HG02623 (cell line): ENCODE results near the gene SORCS2.

Experiments used
- ATAC-seq: cut with Tn5 transposase; IDR thresholded peaks from one replicate; pipeline ENCODE4 v1.9.1; 2021; ENCODE audit warnings: moderate library complexity; ENCODE audit not compliant: unreplicated experiment

Gene SORCS2

DNA sequence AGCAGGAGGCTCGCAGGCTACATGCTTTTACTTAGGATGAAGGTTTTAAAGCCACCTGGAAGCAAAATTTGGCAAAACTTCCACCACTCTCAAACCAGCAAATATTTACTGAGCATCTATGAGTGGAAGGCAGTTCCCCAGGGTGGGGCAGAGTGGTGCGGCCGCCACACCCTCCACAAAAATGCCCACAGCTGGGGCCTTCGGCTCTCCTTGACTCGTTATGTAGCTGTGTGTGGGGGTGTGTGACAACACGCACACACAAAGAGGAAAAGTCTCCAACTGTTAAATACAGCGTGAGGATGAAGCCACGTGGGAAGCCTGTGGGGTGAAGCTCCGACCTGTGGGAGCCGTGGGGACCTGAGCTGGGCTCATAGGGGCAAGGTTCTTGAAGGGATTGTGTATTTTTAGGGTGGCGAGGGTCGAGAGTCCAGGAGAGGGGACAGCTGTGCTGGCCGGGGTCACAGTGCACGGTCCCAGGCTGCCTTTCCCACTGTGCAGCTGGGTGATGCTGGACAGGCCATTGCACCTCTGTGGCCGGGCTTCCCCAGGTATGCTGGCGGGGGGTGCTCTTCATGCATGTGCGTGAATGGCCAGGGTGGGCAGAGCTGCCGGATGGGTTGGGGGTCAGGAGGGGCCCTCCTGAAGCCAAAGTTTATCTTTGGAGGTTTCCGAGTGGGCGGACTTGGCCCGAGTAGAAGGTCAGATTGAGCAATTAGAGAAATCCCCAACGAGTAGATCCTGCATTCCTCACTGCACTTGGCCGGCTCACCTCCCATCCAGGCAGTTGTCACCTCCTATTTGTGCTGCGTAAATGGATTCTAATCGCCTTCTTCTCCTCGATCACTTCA, 25.4 kb downstream of the SORCS2 start:
- ATAC-seq, result no peak

DNA sequence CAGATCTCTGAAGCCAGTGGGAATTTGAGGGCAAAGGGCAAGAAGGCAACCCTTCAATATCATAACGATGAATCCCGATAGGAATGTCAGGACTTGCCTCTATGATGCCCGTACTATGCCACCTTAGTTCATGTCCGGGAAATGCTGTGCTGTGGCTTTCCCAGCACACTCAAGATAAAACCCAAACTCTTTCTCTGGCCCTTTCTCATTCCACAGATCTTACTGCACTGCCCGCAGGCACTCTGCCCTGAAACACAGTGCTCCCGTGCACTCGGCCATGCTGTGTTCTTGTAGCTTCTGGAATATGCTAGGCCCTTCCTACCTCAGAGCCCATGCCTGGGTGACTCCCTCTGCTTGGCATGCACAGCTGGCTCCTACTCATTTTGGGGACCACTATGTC, 26.3 kb downstream of the SORCS2 start:
- no peak for ATAC-seq

DNA sequence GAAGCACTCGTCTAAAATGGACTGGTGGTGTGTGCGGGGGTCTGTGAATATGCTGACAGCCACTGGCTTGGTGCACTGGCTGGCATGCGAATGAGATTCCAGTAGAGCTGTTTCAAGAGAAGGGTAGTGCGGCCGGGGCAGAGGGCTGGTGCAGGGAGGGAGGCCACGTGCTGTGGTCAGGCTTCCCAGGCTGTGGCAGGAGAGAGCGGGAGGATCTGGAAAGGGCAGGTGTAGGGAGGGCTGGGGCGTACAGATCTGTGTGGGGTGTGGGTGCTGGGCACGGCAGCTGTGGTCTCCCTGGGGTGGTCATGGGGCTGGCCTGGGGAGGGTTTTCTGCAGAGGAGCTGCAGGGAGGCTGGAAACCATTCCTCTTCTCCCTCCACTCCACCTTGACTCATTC, 30.2 kb downstream of the SORCS2 start:
- no peak for ATAC-seq

DNA sequence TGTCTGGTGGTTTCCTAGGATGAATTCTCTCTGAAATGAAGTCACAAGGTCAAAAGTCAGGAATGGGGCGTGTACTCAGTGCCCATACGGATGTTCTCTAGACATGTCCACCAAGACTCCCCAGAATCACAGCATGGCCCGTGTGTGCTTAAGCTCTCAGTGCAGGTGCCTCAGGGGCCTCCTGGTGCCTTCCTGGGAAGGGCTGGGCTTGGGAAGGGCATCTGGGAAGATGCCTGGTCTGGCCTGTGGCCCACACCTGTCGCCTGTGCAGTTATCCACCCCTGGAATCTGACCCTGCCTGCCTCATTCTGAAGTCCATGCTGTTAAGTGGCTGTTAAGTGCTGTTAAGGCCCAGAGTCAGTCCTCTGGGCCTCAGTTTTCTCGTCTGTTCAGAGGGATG, 31.2 kb downstream of the SORCS2 start:
- ATAC-seq, result no peak

DNA sequence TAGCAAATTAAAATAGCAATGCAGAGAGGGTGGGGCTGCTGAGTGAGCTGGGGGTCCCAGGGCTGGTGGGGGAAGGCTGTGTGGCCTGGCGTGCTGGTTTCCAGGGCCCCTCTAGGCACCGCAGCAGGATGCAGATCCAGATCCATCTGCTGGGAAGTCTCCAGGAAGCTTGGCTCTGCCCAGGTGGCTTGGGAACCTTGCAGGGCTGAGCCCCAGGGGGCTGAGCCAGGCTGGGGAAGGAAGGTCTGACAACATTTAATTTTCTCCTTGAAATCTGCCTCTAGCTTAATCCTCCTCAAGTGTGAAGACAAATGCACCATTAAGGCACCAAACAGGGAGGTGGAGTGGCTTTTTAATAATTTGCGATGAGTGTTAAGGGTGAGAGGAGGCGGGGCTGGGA, 31.7 kb downstream of the SORCS2 start:
- ATAC-seq, result no peak

DNA sequence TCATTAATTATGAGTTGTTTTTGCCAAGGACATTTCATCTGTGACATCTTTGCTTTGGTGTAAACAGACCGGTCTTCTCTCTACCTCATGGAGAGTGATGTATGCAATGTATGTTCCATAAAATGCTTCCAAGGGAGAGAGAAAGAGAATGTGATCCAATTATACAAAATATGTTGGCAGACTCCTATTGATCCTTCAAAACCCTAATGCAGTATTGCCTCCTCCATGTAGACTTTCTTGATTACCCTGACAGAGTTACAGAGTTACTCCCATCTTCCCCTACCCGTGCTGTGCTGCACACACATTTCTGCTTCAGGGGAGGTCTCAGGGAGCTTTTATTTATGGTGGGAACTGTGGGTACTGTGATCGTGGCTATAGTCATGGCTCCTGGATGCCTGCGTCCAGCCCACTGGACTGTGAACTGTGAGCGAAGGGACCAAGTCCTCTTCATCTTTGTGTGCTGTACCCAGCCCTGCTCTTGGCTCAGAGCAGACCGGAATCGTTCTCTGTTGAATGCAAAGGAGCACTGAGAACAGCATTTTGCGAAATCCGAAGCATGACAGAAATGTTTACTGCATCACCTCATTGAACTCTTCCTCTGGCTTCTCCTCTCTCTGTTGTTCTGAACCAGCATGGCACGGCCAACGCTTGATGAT, 32.7 kb downstream of the SORCS2 start:
- no peak for ATAC-seq

DNA sequence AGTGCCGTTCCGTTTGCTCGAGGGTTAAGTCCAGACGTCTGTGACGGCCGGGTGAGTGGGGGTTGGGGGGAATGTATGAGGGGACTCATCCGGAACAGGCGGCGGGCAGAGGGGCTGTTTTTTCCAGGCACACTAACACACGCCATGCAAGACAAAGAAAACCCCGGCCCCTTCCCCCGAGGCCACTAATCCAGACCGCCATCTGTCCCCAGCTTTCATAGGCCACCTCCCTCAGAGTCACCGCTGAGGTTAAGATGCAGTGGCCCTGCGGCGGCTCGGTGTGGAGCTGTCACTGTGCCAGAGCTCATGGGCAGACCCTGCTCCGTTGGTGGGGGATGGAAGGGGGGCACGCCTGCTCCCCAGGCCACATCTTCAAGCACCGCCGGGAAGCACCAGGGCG, 34.1 kb downstream of the SORCS2 start:
- ATAC-seq, result no peak

DNA sequence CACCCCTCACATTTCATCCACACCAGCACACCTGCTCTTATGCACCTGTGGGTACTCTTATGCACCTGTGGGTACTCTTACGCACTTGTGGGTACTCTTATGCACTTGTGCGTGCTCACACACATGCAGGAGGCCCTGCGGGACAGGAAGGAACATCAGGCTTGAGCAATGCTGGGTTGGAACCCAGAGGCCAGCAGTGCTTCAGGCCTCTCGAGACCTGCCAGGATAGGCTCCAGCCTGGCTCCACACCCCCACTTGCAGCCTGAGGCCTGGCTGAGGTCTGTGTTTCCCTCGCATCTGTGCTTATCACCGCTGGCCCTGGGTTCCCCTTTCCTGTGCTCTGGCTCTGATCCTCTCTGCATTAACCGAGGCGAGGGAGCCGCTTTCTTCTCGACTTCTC, 34.7 kb downstream of the SORCS2 start:
- ATAC-seq, result no peak

DNA sequence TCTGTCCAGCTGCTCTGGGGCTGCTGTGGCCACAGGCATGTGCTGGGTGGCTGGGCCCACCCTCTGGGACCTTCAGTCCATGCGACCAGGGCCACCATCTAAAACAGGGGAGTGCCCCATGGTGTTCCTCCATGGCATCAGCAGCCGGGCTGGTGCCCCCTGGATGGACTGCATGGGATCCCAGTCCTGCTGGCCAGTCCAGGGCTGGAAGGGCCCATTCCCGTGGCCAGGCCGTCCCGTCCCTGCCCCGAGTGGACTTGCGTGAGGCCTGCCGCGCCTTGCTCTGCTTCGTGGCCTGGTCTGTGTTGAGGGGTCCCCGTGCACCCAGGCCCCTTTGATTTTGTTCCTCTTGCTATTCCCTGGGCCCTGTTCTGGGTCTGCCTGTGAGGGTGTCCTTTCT, 36.4 kb downstream of the SORCS2 start:
- no peak for ATAC-seq

DNA sequence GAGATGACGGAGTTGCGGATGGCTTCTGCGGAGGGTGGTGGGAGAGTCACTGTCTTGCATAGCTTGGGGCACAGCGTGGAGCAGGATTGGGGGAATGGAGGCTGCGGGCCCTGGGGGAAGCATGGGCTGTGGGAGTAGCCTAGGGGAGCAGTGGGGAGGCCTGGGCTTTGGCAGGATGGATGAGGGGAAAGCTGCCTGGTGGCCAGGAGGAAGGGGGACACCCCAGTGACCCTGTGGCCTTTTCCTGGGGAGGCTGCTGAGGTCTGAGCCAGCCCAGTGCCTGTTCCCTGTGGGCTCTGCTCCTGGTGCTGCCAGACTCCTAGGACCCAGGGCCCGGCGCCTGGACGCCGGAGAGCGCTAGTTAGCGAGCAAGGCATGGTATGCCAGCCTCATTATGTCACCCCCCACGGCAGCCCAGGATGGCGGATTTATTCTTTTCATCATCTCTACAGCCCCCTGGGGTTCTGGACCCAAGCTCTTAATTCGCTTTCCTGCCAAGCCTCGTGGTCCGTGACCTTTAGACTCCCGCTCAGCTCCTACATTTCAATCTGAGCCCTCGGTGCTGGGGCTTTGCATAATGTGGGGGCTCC, 39.8 kb downstream of the SORCS2 start:
- no peak for ATAC-seq

DNA sequence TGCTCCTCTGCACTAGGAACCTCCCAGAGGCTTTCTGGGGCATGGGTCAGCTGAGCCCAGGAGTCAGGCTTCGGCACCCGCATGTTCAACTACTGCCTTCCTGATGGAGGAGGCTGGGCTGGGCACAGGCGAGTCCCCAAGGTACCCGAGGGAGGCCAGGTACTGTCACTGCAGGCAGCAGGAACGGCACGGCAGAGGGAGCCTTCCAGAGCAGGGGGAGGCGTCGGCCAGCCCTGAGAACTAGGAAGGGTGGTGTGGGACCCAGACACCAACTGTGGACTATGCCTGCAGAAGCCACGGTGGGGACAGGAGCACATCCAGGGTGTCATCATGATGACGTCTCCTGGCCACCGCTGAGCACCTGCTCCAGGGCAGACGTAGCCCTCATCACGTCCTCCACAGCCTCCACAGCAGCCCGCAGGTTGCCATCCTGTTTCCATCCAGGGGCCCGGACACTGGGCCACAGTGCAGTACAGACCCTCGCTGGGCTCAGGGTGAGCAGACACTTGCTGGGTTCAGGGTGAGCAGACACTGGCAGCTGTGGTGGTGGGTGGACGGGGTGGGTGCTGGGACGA, 40.8 kb downstream of the SORCS2 start:
- no peak for ATAC-seq

DNA sequence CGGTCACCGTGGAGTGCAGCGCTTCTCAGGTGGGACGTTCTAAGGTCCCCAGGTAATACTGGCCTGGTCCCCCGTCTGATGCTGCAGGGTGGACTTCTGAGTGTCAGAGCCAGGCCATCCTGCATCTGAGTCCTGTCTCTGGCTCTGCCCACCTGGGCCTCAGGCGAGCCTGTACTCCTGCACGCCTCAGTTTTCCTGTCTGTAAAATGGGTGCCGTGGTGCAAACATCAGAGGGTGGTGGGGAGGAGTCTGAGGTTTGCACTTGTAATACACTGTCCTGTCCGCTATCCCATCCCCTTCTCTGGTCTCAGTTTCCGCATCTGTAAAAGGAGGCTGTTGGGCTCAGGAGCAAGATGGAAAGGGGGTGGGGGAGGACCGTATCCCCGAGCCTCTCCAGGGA, 41.3 kb downstream of the SORCS2 start:
- ATAC-seq, result no peak

DNA sequence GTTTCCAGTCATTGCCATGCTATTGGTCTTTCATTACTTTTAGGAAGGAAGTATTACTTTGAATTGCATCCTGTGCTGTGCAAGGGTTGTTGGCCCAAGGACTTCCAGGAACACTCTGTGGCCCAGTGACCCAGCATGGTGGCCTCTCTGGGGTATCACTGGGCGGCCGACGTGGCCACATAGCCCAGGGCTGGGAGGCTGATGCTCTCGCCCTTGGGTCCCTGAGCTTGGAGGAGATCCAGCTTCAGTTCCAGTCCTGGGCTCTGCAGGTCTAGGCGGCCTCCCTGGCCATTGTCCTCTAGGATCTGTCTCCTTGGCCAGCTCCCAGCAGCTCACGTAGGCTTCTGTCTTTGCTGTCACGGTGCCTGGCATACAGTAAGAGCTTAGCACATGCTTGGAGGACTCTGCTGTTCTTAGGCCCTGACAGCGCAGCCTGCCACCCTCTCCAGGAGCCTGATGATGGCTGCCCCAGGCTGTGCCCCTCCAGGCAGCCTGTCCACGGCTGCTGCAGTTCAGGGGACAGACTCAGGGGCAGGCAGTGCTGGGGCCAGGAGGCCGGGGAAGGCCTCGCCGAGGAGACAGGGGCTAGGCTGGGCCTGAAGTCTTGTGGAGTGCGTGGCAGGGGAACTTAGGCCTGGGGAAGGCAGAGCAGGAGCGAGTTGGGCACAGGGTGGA, 42.2 kb downstream of the SORCS2 start:
- ATAC-seq, result no peak

DNA sequence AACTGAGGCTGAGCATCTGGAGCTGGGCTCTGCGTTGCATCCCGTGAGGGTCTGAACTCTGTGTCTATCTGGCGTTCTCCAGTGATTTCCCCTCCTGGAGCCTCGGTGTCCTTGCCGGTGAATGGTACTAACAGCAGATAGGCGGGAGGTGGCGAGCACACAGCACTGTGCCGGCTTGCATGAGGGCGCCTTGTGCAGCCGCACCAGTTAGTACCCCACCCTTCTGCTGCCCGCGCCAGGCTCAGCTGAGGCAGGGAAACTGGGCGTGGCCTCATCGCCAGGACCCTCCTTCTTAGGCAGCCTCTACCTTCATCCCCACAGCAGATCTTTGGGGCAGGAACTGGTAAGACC, 42.7 kb downstream of the SORCS2 start:
- no peak for ATAC-seq

DNA sequence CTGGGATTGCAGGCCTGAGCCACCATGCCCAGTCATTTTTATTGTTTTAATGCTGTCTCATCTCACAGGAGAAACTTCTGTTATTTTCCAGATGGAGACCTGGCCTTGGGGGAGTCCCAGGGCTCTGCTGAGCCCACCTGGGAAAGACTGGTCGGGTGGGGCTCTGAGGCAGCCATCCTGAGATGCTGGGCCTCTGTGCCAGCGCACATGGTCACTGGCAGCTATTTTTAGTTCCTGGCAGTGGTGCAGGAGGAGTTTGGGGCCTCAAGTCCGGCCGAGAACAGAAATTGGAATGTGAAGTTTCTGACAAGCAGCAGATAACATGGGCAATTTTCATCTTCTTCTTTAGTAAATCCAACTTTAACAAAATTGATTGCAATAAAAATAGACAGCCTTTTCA, 44.5 kb downstream of the SORCS2 start:
- no peak for ATAC-seq

DNA sequence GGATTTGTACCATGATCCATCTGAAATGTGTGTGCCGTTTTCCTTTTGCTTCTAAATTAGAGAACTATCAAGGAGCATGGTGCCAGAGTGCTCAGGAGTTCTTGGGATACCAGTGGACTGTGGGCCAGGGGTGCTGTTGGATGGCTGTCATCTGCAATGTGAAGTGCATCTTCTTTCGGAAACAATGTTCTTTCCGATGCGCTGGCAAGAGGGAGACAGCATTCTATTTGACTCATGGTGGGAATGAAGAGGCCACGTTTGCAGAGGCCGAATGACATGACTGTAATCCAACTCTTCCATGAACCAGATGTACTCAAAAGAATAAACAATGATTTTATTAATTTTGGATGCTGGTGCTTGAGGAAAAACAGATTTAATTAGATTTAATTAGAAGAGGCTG, 45.5 kb downstream of the SORCS2 start:
- no peak for ATAC-seq

DNA sequence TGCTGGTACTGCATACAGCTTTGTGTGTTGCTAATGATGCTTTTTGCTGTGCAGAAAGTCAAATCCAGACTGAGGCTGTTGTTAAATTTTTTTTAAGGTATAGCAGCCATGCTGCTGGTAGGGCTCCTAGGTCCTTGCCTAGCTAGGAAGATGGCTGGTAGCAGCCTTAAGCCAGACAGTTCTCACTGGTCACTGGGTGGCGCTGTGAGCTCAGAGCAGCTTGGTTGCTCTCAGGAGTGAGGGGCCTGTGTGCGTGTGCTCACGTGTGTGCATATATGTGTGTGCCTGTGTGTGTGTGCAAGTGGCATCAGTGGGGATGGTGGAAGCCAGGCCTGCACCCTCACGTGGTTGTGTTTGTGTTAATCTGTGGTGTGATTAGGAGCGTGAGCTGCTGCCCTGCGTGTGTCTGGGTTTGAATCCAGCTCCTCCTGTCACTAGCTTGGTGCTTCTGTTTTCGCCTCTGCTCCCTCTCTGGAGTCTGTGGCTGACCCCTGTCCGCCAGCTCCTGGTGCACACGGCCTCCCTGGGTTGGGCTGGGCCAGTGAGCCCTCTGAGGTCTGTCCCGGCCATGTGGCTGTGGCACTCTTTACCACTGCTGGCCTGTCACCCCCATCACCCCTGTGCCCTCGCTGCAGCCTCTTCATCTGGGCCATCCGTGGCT, 46.1 kb downstream of the SORCS2 start:
- no peak for ATAC-seq

DNA sequence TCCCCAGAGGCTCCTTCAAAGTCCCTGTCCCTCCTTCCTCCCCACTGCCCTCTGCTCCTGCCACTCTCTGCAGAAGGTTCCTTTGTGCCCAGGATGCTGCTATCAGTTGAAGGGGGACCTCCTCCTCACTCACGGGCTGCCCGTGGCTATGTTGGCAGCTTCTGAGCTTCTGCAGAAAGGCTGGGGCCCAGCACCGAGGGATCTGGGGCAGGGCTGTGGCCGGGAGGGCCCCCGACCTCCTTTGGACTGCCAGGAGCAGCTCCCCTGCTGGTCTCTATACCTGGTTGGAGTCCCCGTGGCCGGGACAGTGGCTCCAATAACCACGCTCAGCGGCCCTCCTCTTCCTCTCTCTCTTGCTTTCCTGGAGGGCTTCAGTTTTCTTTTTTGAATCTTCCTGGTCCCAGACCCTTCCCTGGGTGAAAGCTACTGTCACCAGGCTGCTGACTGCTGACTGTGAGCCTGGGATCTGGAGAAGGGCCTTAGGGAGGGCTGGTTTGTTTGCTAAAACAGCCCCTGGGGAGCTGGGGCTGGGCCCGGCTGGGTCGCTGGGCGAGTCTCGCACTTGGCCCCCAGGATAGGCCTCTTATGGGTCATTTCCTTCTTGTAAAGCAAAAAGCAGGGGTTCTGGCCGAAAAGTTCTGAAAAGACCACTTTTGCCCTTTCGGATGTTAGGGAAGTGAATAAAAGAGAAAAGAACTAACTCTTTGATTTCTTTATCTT, 46.9 kb downstream of the SORCS2 start:
- no peak for ATAC-seq

DNA sequence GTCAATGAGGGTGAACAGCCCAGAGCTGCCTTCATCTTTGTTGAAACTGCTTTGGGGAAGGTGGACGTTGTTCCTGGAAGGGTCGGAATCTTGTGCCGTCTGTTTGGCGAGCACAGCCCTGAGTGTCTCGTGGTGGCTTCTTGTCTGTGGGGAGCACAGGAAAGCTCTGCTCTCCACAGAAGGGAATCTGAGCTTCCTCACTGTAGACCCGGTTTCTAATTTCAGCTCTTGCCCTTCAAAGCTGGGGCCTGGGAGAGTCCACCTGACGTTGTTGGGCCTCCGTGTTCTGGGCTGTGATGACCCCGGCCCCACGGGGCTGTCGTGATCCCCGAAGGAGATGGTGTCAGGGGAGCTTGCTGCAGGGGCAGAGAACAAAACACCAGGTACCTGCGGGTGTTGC, 47.5 kb downstream of the SORCS2 start:
- ATAC-seq, result no peak

DNA sequence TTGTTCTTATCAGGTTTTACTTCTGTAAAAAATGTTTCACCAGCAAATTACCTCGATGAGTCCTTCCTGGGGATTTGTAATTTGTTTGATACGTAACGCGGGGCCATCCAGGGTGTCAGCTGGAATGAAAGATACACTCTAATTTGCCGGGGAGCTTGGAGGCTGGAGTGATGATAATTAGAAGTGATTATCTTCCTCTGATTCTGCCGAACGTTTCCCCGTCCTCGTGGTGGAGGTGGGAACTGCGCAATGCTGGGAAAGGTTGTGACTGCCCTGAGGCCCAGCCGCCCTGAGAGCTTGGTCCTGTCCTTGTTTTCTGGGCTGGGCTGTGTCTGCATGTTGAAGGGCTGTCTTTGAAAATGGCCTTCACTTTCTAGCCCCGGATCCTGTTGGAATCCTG, 48.0 kb downstream of the SORCS2 start:
- no peak for ATAC-seq
